Measurements from ENCODE around the gene CFAP77.

CFAP77 gene

DNA sequence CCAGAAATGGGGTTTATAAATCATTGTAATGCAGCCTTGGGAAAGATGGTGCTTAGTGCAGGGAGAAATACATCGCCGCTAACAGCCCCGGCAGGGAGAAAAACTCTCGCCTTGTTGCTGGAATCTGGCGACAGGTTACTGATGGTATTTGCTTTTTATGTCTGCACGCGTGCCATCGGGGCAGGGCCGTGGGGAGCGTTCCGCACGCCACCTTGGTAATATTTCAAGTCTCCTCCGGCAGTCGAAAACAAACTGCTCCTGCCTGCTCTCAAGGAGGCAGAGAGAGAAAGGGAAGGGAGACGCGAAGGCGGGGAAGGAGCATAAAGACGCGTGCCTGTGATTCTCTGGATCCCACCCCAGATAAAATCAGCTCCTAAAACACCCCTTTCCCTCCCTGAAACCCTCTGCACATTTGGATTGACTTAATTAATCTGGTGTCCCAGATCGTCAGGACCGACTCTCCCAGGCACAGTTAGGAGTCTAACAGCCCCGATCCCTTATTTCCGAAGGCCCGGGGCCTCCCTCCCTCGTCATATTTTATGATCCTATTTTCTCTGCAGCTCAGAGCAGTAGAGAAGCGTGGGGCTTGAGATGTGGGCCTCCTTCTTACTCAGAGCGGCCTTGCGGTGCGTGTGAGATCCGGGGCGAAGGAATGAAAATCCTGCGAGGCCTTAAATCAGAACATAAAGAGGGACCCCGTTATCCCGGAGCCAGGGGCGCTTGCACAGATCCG, 47.7 kb downstream of the CFAP77 start:
- no peak for DNase-seq

DNA sequence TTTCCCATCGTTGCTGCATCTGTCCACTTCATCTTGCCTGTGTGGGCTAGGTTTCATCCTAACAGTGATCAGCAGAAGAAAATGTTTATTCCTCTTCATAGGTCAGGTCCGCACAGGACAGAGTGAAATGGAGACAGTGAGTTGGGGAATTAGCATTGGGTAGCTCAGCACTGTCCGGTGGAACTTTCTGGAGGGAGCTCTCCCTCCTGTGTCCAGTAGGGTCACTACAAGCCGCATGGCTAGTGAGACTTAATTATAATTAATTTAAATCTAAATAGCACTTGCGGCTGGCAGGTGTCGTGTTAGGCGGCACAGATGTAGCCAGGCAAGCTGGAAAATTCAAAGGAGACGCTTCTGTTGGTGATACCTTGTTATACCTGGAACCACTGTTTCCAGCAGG, 48.4 kb downstream of the CFAP77 start:
- no peak for DNase-seq

DNA sequence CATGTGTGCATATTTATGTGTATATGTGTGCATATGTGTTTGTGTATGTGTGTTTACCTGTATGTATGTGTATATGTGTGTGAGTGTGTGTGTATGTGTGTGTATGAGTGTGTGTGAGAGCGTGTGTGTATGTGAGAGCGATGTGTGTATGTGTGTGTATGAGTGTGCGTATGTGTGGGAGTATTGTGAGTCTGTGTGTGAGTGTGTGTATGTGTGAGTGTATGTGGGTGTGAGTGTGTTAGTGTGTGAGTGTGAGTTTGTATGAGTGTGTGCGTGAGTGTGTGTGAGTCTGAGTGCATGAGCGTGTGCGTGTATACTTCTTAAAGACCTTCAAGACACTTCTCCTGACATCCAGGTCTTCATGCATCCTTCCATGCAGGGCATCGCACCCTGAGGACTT, 49.6 kb downstream of the CFAP77 start:
- DNase-seq = no peak

DNA sequence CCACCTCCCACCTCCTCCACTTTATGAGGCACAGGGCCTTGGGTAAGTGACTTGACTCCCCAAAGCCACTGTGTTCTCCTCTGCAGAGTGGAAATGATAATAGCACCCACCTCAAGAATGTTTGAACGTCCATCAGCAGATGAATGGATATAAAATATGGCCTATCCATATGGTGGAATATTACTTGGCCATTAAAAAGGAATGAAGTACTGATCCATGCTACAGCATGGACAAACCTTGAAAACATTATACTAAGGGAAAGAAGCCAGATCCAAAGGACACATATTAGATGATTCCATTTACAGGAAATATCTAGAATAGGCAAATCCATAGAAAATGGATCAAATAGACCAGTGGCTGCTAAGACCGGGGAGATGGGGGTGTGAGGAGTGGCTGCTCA, 50.2 kb downstream of the CFAP77 start:
- no peak for DNase-seq

DNA sequence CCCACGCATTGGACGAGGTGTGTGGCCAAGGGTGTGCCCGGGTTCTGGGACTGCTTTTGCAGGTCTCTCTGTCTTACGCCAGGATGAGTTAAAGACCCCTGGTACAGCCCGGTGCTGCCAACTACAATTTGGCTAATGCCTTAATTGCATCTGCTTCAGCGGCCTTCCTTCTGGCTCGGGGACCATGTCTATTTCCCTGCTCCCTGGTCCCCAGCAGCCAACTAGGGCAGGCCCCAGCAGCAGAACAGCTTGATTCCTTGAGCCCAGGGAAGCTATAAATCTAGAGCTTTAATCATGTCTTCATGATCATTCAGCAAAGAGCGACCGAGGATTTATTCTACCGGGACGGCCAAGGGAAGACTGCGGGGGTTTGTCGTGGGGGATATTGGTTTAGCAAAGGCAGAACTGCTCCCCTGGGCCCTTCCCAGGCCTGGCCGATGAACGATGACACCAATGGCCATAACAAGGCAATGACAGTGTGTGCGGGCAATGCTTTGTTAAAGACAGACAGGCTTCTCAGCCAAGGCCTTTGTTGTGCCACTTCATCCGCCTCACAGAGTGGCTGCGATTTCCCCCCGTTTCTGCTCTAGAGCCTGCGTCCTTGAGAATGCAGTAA, 51.4 kb downstream of the CFAP77 start:
- no peak for DNase-seq

DNA sequence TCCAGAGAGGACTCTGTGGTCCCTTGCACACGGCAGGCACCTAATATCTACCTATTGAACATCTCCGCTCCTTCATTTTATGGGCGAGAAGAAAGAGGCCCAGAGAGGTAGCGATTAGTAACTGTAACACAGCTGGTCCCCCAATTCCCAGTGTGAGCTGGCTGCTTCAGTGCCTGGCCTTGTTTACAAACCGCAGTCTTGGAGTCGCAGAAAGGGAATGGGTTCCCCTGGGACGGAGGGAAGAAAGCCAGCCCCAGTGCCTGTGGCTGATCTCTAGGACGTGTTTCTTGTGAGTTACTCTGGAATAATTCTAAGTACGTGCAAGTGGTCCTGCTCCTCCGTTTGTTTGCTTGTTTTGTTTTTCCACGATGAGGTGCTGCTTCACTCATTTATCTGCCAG, 52.0 kb downstream of the CFAP77 start:
- no peak for DNase-seq

DNA sequence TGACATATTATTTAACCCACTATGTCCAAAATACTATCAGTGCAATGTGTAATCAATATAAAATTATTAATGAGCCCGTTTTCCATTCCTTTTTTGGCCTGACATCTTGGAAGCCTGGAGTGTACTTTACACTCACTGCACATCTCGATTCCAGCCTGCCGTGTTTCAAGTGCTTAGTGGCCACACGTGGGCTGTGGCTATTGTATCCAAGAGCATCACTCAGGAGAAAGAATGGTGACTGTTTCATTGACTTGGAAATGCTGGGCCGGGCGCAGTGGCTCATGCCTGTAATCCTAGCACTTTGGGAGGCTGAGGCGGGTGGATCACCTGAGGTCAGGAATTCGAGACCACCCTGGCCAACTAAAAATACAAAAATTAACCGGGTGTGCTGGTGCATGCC, 54.5 kb downstream of the CFAP77 start:
- DNase-seq = no peak

DNA sequence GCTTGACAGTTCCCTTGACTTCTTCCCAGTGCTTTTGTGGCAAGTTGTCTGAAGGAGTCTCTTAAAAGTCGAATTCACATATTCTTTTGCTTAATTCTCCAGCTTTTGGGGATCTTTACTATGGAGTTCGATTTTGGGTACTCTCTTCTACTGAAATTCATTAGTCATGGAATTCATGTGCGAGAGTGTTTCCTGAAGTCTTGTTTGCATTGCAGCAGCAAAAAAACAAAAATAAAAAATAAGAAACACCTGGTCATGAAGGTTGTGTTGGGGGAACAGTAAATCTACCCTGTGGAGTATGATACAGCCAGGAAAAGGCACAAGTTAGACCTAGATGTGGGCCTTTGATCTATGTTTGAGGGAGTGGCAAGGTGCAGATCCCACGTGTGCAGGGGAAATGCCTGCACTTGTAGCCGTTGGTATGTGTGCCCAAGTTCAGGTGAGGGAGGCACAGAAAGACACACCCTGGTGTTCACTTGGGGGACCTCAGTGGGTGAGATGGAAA, 55.2 kb downstream of the CFAP77 start:
- no peak for DNase-seq

DNA sequence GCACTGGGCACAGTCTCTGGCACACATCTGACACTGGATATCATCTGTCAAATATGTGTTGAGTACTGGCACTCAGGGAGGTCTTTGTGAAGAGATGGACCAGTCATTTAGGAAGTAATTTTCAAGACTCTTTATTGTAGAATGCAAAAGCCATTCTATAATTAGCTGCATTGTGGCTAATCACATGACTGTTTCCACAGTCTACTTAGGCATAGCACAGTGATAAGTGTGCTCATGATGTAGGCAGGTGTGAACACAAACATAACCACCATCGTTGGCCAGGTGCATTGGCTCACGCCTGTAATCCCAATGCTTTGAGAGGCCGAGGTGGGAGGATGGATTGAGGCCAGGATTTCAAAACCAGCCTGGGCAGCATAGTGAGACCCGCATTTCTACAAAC, 62.2 kb downstream of the CFAP77 start:
- no peak for DNase-seq

DNA sequence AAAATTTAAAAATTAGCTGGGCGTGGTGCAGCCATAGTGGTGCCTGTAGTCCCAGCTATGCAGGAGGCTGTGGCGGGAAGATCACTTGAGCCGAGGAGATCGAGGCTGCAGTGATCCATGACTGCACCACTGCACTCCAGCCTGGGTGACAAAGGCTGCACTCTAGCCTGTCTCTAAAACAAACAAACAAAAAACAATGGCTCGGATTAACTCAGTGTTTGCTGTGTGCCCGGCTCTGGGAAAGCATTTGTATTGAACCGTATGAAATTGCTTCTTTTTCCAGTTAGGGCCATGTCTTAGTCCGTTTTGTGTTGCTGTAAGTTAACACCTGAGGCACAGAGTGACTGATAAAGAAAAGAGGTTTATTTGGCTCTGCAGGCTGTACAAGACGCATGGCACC, 62.6 kb downstream of the CFAP77 start:
- no peak for DNase-seq

DNA sequence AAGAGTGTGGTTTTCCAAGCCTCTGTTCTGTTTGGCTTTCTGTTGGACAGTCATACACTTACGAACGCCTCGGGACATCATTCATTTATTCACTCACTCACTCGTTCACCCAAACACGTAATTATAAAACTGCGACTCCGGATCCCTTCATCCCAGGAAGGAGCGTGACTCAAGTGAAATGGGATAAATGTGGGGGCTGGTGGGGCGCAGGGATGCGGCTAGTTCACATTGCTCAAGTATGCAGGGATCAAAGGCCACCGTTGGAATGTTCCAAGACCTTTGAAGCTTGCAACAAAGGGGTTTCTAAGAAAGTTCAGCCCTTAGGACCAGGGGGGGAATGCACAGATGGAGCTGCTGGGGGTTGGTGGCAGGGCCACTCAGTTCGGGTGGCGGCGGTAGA, 64.2 kb downstream of the CFAP77 start:
- no peak for DNase-seq

DNA sequence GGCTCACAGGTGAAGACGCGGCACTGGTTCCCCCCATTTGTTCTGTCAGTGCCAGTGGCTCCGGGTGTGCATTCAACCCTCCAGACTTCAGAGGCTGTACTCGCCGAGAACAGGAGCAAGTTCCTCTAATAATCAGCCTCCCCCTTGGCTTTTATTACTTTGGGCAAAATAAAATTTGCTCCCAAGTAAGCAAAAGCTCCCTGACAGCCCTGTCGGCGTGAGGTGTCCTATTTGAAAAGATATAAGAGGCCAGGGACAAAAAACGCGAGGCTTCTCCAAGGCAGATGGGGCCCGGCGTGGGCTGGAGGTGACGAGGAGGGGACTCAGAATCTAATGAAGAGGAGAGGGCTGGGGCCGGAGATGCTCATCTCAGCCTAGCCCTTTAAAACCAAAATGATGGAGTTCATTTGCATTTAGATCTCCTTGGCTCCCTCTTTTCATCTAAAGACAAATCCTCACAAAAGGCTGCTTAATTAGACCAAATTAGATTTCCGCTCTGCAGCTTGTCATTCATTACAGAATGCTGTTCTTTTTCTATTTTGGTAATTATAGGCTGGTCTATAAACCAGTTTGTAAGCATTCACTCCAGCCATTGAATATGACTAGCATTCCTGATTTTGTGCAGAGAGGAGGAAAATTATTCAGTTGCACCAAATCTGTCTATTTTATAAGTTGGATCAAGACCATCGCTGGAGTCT, 68.5 kb downstream of the CFAP77 start:
- no peak for DNase-seq

DNA sequence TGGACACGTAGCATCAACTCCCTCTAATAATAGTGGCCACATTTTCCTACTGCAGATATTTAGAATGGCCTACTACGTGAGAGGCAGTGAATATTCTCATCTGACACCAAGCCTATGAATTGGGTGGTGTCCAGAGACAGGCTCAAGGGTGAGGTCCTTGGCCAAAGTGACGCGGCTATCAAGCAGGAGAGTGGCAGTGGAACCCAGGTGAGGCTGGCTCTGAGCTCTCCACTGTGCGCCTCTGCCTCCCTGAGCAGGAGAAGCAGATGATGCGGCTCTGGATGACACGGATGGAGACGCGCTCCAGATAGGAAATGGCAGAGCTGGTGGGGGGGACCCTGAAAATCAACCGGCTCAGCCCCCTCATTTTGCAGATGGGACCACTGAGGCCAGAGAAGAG, 69.7 kb downstream of the CFAP77 start:
- no peak for DNase-seq

DNA sequence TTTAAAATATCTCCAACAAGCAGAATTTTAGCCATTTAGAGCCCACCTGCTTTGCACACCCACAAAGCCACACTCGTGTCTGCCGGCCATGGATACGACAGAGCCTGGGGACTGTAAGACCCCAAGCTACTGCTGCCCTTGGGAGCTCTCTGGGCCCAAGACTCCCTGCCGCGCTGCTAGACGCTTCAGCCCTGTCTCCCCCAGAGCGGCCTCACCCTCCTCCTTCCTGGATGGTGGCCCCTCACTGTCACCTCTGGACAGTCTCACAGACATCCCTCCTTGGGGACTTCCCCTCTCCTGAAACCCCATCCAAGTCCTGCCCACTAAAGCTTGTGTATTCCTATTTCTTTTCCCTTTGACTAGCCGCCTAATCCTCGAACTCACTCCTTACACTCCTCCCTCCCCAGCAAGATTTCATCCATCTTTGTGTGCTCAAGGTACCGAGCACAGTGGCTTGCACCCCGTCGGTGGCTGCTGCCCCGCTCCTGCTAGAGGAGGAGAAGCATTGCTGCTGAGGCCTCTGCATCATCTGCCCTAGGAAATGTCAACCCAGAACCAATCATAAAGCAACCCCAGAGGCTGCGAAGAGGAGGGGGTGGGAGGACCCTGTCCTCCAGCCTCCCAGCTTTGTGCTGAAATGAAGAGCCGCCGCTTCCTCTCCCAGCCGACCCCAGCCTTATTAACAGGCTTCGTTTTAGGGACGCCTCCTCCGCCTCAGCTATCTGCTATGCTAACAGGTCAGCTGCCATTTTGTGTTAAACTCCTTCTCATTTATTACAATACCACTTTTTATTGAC, 71.2 kb downstream of the CFAP77 start:
- no peak for DNase-seq

DNA sequence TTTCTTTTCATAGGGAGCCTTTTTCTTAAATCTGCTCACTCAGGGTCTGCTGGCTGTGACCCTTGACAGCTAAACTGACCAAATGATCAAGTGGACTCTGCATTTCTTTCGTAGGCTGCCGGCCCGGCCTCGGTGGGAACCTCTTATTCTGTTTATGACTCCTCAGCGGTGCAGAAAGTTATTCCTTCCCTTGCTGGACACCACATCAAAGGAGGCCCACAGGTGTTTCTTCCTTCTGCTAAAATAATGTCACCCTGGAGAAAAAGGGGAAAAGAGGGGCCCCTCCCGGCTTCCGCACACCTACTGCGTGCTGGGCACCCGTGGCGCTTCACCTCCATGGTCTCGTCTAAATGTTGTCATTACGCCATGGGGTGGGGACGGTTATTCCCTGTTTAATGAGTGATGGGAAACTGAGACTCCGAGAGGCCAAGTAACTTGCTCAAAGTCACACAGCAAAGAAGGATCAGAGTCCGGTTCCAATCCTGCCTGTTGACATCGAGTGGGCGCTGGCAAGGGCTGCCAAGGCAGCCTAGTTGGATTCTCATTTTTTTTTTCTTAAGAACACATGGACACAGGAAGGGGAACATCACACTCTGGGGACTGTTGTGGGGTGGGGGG, 72.3 kb downstream of the CFAP77 start:
- no peak for DNase-seq

DNA sequence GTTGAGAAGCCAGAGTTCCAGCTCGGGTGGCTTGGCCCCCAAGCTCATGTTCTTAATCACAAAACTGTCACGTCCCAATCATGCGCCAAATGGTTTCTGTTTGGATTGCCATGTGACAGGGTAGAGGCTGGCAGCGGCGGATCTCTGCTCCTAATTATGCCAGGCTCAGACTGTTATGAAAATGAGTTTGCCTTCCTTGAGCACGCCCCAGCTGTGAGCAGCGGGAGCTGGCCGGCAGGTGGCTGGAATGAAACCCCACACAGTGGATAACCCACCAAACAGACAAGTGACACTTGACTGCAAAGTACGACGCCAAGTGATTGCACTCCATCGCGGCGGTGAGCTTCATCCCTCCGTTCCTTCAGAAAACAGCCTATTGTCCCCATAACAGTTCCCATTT, 75.4 kb downstream of the CFAP77 start:
- no peak for DNase-seq

DNA sequence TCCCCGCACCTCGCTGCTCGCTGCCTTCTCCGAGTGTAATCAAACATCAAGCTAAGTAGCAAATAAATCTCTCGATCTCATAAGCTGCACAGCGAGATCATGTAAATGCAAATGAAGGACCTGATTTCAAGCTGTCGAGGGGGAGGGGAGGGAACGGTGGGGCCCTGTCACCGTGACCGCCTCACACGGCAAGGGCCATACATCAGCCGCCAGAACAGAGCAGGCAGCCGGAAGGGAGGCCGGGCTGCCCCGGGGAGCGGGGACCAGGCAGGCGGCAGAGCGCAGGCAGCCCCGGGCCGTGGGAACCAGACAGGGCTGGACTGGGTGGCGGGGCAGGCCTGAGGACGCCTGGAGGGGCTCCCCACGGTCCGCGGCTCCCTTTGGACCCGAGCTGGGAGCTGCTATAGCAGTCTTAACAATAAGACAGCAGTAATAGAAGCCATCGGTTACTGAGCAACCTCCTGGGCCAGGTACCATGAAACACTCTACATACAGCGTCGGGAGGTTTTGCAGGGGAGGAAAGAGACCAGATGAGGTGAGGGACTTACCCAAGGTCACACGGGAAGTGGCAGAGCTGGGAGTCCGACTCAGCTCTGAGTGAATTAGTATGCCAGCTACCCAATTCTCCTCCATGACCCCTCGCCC, 76.8 kb downstream of the CFAP77 start:
- DNase-seq = no peak

DNA sequence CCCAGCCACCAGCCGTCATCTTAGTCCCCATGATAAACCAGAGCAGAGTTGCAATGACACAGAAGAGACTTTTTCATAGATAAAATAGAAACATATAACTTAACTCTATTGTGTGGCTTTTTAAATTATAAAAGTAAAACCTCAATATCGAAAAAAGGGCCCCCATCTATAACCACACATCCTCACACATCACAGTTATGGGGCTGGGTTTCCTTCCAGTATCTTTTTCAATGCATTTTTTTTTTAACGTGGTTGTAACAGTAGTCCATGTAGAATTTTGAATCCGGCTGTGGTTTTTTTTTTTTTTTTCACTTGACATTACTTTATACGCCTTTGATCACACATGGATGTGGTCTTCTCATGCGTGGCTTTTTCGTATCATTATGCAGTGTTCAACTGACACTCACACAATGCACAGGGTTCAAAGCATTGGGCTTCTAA, 77.4 kb downstream of the CFAP77 start:
- DNase-seq = no peak

DNA sequence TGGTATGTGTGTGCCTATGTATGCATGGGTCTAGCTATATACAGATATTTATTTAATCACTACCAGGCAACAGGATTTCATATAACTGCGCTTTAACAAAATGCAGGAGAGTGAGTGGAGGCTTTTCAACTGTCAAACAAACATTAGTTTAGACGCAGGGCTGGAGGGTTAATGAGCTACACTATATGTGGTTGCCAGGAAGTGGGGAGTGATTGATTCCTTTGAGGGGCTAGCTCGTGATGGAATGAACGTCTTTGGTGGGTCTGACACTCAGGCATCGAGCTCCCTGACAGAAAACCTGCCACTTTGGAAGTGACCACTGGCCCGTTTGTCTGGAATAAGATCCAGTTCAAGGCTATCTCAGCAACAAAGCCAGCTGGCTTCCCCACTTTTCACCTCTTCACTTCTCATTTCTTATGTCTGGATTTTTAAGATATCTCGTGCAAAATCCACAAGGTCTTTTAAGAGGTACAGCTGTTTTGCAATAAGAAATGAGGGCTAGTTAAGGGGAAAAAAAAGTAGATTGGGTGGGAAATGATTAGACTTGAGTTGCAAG, 78.0 kb downstream of the CFAP77 start:
- no peak for DNase-seq

DNA sequence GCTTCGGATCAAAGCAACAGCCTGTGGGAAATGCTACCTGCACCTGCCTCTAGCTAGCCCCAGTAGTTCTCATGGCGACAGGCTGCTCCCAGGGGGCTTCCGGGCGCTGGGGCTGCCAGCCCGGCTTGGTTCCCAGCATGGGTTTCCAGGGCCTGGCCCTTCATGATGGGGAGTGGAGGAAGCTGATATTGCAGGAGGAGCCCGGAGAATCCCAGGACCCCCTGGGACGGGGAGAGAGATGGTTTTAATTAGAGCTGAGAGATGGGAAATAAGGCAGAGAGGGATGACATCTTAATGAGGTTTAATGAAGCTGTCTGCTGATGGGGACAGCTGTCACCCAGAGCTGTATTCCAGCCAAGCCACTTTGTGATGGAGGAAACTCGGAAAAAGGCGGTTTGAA, 78.6 kb downstream of the CFAP77 start:
- no peak for DNase-seq

DNA sequence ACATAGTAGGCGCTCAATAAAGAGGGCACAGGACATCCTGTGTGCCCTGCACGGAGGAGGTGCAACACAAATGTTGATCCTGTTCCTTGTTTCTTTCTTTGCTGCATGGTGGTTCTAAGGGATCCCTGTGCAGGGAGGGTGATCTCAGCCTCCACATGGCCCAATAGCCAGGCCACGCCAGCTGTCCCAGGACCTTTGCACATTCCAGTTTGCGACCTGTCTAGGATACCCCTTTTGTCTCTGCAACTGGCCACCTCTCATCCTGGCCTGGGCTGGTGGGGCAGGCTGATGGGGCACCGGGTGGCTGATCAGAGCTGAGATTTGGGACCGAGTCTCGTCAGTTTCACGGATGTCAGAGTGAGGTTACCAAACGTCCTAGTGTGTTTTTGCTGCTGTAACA, 79.5 kb downstream of the CFAP77 start:
- DNase-seq = no peak

DNA sequence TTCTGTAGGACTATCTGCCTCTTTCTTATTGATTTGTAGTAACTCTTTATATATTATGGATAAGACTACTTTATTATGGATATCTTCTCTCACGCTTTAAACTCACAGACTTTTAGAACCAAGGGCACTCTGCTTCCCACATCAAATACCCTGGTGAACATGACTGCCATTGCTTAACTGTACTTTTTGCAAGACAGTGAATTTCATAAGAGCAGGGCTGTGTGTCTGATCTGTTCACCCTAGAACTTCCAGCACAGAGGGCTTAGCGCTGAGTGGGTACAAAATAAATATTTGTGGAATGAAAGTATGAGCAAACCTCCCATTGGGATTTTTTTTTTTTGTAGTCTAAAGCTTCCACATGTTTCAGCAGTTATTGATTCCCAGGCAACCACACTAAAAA, 84.8 kb downstream of the CFAP77 start:
- DNase-seq = no peak

Data from NCI-H446 (cell line).